NCI-H1930 (cell line): Measurements from ENCODE around the gene FAF1.
"Not testable (repeated sequence)": the region's sequence is repeated elsewhere in the genome, so short reads cannot be mapped to it uniquely, and the experiment has no call there.

Experiments used
- DNase-seq, 2 experiments: peaks; one replicate each; lab custom pipeline; 2025; lab: John Stamatoyannopoulos, UW

Gene FAF1

GRCh38 chr1:50774759-50775351, 185.2 kb downstream of the FAF1 start:
- peak; percentile 51 to 57 for DNase-seq

GRCh38 chr1:50766688-50767087, 193.4 kb downstream of the FAF1 start:
- DNase-seq: no peak

- DNase-seq: not testable (repeated sequence)
Observed at GRCh38 chr1:50756543-50756942, 203.5 kb downstream of the FAF1 start.

DNA sequence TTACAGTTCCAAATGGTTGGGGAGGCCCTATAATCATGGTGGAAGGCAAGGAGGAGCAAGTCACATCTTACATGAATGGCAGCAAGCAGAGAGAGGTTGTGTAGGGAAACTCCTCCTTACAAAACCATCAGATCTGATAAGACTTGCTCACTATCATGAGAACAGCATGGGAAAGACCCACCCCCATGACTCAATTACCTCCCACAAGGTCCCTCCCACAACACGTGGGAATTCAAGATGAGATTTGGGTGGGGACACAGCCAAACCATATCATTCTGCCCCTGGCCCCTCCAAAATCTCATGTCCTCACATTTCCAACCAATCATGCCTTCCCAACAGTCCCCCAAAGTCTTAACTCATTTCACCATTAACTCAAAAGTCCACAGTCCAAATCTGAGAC, 205.3 kb downstream of the FAF1 start:
- DNase-seq: not testable (repeated sequence)

GRCh38 chr1:50750021-50750619, 209.9 kb downstream of the FAF1 start:
- DNase-seq: peak in 1 of 2 experiments; percentile 8

GRCh38 chr1:50747394-50747793, 212.7 kb downstream of the FAF1 start:
- no peak for DNase-seq

DNA sequence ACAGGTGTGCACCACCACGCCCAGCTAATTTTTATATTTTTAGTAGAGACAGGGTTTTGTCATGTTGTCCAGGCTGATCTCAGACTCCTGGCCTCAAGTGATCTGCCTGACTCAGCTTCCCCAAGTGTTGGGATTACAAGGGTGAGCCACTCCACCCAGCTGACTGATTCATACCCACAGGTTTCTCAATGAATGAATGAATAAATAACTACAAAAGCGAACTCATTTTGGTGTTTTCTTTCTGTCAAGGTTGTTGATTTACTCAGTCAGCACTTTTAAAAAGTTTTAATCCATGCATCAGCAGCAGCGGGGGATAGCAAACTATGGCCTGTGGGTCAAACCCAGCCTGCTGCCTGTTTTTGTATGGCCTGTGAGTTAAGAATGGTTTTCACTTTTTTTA, 217.5 kb downstream of the FAF1 start:
- no peak for DNase-seq

DNA sequence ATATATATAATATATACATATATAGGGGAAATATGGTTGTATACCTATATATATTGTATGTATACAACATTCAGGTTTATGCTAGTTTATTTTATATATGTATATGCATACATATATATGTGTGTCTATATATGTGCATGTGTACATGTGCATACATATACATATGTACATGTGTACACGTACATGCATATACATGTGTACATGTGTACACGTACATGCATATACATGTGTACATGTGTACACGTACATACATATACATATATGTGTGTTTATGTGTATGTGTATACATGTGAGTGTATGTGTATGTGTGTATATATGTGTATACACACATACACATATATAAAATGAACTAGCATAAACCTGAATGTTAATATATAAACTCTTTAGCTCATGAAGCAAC, 220.9 kb downstream of the FAF1 start:
- DNase-seq: no peak

DNA sequence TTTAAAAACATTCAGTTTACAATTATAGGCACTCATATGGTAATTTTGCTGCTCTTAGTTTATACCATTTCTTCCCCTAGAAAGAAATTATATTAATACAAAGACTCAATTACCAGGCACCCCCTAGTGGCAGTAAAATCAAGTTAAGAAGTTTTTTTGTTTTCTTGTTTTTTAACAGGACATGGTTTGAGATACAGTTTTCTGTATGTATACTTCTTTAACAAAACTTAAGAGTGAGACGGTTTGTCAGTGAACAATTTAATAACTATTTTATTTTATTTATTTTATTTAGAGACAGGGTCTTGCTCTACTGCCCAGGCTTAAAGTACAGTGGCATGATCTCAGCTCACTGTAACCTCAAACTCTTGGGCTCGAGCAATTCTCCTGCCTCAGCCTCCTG, 224.6 kb downstream of the FAF1 start:
- DNase-seq: no peak

DNA sequence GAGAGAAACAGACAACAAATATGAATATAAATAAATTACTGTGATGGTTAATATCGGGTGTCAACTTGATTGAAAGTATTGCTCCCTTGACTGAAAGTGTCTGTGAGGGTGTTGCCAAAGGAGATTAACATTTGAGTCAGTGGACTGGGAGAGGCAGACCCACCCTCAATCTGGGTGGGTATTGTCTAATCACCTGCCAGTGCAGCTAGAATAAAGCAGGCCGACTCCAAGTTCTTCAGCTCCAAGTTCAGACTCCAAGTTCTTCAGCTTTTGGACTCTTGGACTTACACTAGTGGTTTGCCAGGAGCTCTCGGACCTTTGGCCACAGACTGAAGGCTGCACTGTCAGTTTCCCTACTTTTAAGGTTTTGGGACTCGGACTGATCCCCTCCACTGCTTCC, 232.5 kb downstream of the FAF1 start:
- not testable (repeated sequence) for DNase-seq

DNA sequence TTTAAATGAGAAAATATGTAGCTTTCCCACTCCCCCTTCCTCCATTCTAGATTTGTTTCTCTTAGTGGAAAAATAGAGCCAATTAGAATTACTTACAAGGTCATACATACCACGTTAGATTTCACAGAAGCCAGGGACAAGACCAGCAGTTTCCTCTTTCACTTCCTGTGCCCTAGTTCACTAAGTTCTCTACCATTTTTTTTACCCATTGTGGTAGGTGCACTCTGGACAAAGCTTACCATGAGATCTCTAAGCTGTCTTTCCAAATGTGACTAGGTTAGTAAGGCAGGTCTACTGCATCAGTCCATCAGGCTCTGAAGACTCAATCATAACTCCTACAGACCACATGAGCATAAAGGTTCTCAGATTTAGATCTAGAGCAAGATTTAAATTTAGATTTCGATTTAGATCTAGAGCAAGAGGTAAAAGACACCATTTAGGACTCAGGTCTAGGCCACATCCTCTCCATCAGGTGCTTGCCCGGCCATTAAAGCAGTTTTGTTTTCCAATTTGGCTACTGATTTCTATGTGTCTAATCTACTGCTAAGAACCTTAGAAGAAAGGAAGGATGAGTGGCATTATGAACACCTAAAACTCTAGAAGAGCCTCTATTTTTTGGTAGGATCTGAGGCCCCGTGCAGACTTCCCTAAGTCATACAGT, 235.3 kb downstream of the FAF1 start:
- no peak for DNase-seq

DNA sequence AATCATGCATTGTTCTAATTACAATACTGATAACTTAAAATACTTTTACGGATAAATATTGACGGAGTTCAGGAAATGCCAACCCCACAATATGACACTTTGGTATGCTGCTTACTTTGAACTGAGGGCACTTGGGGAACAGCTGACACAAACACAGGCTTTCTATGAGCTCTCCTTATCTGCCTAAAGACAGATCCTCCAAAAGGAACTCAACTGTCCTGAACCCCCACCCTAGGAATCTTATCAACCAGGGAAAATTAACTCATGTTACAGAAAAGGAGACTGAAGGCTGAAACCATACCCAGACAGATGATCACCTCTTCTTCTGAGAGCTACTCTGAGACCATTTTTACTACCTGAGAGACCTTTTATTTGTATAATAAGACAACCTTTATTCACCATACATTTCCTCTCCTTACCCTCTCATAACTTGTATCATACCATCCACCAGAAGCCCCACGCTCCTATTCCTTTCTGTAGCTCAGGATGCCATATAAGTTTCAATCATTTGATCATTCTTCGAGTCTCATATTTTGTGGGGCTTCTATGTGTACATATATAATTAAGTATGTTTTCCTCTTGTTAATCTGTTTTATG, 239.5 kb downstream of the FAF1 start:
- no peak for DNase-seq

- no peak for DNase-seq
Observed at GRCh38 chr1:50719126-50719525, 240.9 kb downstream of the FAF1 start.

- DNase-seq: no peak
Observed at GRCh38 chr1:50717327-50717726, 242.7 kb downstream of the FAF1 start.

DNA sequence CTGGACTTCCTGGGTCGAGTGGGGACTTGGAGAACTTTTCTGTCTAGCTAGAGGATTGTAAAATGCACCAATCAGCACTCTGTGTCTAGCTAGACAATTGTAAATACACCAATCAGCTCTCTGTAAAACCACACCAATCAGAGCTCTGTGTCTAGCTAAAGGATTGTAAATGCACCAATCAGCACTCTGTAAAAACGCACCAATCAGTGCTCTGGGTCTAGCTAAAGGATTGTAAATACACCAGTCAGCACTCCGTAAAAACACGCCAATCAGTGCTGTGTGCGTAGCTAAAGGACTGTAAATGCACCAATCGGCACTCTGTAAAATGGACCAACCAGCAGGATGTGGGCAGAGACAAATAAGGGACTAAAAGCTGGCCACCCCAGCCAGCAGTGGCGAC, 243.6 kb downstream of the FAF1 start:
- not testable (repeated sequence) for DNase-seq

DNA sequence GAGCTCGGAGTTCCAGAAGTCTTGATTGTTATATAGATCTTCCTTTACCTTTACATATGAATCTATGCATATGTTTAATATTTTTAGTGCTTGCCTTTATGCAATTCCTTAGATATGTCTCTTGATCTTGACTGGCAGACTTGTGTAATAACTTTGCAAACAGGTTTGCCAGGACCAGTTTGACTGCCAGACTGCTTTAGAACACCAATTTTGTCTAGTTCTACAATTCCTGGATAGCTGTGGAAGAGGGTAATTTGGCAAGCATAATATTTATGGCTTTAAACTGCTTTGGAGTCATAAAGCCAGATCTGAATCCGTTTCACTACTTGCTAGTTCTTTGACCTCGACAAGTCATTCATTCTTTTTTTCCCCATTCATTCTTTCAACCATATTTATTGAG, 250.0 kb downstream of the FAF1 start:
- no peak for DNase-seq

DNA sequence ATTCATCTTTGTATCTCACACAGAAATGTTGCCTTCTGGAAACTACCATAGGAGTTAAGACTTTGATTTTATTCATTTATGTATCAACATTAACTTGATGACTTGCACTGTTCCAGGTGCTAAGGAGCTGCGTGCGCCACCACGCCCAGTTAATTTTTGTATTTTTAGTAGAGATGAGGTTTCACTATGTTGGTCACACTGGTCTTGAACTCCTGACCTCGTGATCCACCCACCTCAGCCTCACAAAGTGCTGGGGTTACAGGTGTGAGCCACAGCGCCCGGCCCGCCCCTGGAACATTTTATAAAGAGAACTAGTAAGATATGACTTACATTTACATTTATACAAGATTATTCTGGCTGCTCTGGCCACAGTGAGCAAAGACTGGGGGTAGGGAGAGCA, 252.2 kb downstream of the FAF1 start:
- no peak for DNase-seq

- DNase-seq: no peak
Observed at GRCh38 chr1:50705699-50706098, 254.4 kb downstream of the FAF1 start.

DNA sequence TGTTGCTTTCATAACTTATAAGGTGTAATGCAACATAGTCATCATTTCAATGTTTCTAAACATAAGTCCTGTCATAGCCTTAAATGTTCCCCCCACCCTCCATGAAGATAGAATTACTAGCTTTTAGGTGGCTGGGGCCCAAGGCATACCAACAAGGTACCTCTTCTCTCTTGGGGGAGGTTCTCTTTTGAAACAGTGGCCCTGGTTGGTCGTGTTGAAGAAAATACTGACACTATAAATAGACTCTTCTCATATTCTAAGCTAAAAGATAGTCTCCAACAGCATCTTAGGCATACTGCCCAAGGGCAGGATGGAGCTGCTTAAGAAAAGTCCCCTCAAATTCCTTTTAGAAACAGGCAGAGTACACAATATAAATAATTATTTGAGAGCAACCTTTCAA, 255.0 kb downstream of the FAF1 start:
- no peak for DNase-seq

- DNase-seq: peak; percentile 3 to 12
Observed at GRCh38 chr1:50704126-50704525, 255.9 kb downstream of the FAF1 start.

DNA sequence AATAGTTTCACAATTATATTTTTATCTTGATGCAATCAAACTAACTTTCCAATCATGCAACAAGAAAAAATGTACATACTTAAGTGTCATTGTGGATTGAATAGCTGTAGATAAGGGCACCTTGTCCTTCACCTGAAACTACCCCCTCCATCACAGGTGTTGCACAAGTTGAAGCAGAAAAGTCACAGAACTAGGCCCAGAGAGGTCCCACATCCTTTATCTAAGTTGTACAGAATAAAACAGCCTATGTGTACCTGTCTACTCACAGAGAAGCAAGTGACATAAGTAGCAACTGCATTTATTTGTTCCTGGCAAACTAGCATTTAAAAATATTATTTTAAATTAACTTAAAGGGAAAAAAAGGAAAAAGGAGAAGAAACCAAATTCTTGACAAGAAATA, 256.8 kb downstream of the FAF1 start:
- DNase-seq: no peak

DNA sequence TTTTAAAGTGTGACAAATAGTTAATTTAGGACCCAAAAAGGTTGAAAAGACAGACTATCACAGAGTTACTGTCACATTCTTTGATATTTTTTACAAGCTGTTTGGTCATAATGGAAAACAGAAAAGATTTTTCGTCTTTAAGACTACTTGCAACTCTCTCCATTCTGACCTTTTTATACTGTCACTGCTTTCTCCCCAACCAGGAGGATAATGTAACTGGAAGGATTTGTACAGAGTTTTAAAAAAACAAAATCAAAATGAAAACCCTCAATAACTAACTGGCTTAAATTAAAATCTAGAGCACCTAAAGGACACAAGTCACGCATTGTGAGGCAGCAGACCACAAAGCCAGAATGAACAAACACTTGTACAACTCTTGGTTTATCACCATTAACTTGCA, 257.7 kb downstream of the FAF1 start:
- DNase-seq: no peak

GRCh38 chr1:50701706-50702317, 258.3 kb downstream of the FAF1 start:
- no peak for DNase-seq
